G401 (cell line): ENCODE measurements around the gene OPCML. TPM values are rescaled to one million over a fixed set of nuclear protein-coding genes. Genes with fewer than 3 reads are reported as not detected.

Experiments used
- DNase-seq: peaks from one replicate; pipeline ENCODE4 v3.0.0-alpha.2; 2015; ENCODE audit warnings: low spot score
- in situ Hi-C: cut with HindIII; loops from 2 replicates; pipeline ENCODE4 v1.10.0; 2016; ENCODE audit warnings: low sequenced_read_pairs, mixed read lengths
- total RNA-seq: library from RNA; depleted of rRNA; stranded (reverse); fragments of >200 nt; shearing (Covaris generic); gene quantifications from 2 replicates; pipeline ENCODE4 v1.2.3, GENCODE V29; 2014

Gene OPCML
- total RNA-seq, 1 experiment from 2014 or later, result not detected

GRCh38 chr11:133545199-133545803, 13.0 kb upstream of the OPCML start:
- no peak for DNase-seq
- in situ Hi-C loops, result no loop called here

GRCh38 chr11:133541720-133542095, 9.4 kb upstream of the OPCML start:
- no peak for DNase-seq
- in situ Hi-C loops, result no loop called here

- in situ Hi-C loops, result no loop called here
- no peak for DNase-seq
These were observed 8.9 kb upstream of the OPCML start for GRCh38 chr11:133541021-133541719.

- in situ Hi-C loops, result no loop called here
- DNase-seq, result no peak
These were observed 3.9 kb upstream of the OPCML start for GRCh38 chr11:133536198-133536597.

- DNase-seq, result no peak
- in situ Hi-C loops, result no loop called here
These were observed 904 bp upstream of the OPCML start for GRCh38 chr11:133533205-133533604.

GRCh38 chr11:133531458-133531857, 843 bp downstream of the OPCML start:
- DNase-seq, result no peak
- in situ Hi-C loops, result no loop called here

GRCh38 chr11:133530501-133530835, 1.8 kb downstream of the OPCML start:
- in situ Hi-C loops, result no loop called here
- no peak for DNase-seq

GRCh38 chr11:133529807-133530500, 2.3 kb downstream of the OPCML start:
- in situ Hi-C loops, result no loop called here
- no peak for DNase-seq

GRCh38 chr11:133526790-133527189, 5.5 kb downstream of the OPCML start:
- in situ Hi-C loops, result no loop called here
- DNase-seq, result no peak

- in situ Hi-C loops, result no loop called here
- no peak for DNase-seq
These were observed 6.3 kb downstream of the OPCML start for GRCh38 chr11:133525976-133526375.

GRCh38 chr11:133524488-133524887, 7.8 kb downstream of the OPCML start:
- in situ Hi-C loops, result no loop called here
- no peak for DNase-seq

GRCh38 chr11:133522344-133522743, 10.0 kb downstream of the OPCML start:
- DNase-seq, result no peak
- in situ Hi-C loops, result no loop called here

GRCh38 chr11:133521502-133521901, 10.8 kb downstream of the OPCML start:
- in situ Hi-C loops, result no loop called here
- peak; percentile 4 for DNase-seq

- DNase-seq, result no peak
- in situ Hi-C loops, result no loop called here
These were observed 11.6 kb downstream of the OPCML start for GRCh38 chr11:133520707-133521106.

GRCh38 chr11:133519560-133519959, 12.7 kb downstream of the OPCML start:
- in situ Hi-C loops, result no loop called here
- DNase-seq, result no peak

- DNase-seq, result no peak
- in situ Hi-C loops, result no loop called here
These were observed 13.5 kb downstream of the OPCML start for GRCh38 chr11:133518702-133519264.

GRCh38 chr11:133516845-133517244, 15.5 kb downstream of the OPCML start:
- in situ Hi-C loops, result no loop called here
- no peak for DNase-seq

GRCh38 chr11:133515107-133515506, 17.2 kb downstream of the OPCML start:
- in situ Hi-C loops, result no loop called here
- DNase-seq, result no peak

- DNase-seq, result no peak
- in situ Hi-C loops, result no loop called here
These were observed 22.2 kb downstream of the OPCML start for GRCh38 chr11:133509924-133510697.

GRCh38 chr11:133508468-133508867, 23.8 kb downstream of the OPCML start:
- DNase-seq, result no peak
- in situ Hi-C loops, result no loop called here
